GM23248 (cell line): ENCODE measurements around the gene SOX18.

Experiments used
- EZH2 ChIP-seq: fragments of 200-600 bp; sonication (generic); IDR thresholded peaks from 2 replicates; pipeline ENCODE4 v1.6.1; 2018; ENCODE audit warnings: antibody characterized with exemption, mild to moderate bottlenecking; ENCODE audit not compliant: insufficient read depth, poor library complexity, severe bottlenecking
- EZH2phosphoT487 ChIP-seq: fragments of 200-600 bp; sonication (generic); IDR thresholded peaks from 2 replicates; pipeline ENCODE4 v1.6.1; 2018; ENCODE audit warnings: antibody characterized with exemption, moderate library complexity, mild to moderate bottlenecking, low read depth; ENCODE audit not compliant: insufficient read depth

DNA sequence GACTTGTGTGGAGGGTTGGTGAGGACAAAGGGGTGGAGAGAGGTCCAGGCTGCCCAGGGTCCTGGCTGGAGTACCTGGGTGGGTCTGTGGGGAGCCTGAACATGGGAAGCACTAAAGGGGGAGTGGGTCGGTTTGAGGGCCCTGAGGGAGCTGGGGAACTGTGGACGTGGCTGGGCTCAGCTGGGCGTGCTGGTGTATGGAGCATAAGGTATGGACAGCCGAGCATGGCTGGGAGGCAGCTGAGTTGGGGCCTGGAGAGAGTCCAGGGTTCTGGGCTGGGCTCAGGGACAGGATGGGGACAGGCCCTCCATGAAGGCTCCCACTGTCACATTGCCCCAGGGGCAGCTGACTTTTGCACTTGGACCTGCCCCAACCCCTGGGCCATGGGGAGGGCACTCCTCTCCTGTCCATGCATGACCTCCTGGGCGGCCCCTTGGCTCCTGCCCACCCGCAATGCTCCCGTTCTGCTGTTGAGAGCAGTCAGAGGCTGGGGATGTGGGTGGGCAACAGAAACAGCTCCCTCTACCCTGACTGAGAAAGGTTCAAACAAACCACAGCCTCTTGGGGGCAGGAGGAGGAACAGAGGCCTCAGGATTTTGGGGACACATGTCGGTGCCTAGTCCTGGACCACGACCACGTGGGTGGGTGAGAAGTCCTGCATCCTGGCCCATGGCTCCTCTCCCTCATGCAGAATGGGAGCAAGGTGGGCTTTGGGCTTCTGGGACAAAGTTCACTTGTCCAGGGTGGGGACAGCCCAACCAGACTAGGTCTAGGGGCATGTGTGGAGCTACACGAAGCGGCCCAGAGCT lies 9.0 kb downstream of the SOX18 start:
- TF ChIP-seq EZH2 (no peak), EZH2phosphoT487 (no peak)
